Measurements from ENCODE around the gene ADGRF1. TPM values are rescaled to one million over a fixed set of nuclear protein-coding genes. Genes with fewer than 3 reads are reported as not detected.

ADGRF1 gene
- total RNA-seq, 1 donor from 2014 or later: not detected

DNA sequence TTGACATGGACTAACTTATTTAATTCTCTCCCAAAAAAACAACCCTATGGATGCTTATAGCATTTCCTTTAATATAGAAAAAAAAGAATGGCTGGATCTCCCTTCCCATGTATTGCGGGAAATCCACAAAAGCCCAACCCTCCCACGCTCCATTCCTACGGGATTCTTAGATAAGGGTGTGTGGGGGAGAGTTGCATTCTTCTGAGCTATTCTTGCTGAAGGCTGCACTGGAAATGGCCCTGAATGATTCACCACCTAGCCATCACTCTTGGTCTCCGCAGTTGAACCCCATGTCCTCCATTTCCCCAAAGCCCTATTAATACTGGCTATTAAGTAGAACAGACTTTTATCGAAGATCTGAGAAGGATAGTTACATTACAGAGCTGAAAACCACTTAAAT lies 78.5 kb downstream of the ADGRF1 start:
- Histone ChIP-seq H3K36me3 (no peaks in the 10 kb centered on the region), H3K4me3 (no peak overlapping the region), H3K9me3 (no peaks in the 10 kb centered on the region), H3K27ac (no peak overlapping the region), H3K4me1 (peaks cover 0 to 6% of the 10 kb centered on the region in 2 donors), H3K27me3 (no peaks in the 10 kb centered on the region)
- DNase-seq (ENCODE audit: low spot score in 2 of 2): no peak
- intact Hi-C loops (cut with DNase I): no loop called here
- TF ChIP-seq, protein P1, sequence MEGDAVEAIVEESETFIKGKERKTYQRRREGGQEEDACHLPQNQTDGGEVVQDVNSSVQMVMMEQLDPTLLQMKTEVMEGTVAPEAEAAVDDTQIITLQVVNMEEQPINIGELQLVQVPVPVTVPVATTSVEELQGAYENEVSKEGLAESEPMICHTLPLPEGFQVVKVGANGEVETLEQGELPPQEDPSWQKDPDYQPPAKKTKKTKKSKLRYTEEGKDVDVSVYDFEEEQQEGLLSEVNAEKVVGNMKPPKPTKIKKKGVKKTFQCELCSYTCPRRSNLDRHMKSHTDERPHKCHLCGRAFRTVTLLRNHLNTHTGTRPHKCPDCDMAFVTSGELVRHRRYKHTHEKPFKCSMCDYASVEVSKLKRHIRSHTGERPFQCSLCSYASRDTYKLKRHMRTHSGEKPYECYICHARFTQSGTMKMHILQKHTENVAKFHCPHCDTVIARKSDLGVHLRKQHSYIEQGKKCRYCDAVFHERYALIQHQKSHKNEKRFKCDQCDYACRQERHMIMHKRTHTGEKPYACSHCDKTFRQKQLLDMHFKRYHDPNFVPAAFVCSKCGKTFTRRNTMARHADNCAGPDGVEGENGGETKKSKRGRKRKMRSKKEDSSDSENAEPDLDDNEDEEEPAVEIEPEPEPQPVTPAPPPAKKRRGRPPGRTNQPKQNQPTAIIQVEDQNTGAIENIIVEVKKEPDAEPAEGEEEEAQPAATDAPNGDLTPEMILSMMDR (IDR thresholded peaks at IDR 0.05): no peak

DNA sequence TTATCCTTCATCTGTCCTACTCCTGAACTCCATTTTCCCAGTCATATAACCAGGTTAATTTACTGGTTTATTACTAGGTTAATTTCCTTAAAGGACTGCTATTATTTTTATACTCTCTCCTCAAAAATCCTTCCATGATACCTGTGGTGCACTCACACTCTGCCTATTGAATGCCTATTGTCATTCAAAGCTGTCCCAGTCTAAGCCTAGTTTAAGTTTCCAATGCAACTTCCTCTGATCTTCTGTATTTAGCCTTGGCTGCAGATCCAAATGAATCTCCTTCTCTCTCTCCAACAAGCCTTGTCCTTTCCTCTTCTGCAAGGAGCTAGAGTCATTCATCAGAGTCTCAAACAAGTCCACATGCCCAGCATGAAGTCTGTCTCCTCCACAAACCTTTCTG lies 79.1 kb downstream of the ADGRF1 start:
- no peak overlapping the region for H3K27ac ChIP-seq
- H3K9me3 ChIP-seq: no peaks in the 10 kb centered on the region
- intact Hi-C loops (cut with DNase I): no loop called here
- TF ChIP-seq, protein P1 (IDR thresholded peaks at IDR 0.05): no peak
- no peaks in the 10 kb centered on the region for H3K27me3 ChIP-seq
- no peak overlapping the region for H3K4me3 ChIP-seq
- H3K36me3 ChIP-seq: no peaks in the 10 kb centered on the region
- H3K4me1 ChIP-seq: peaks cover 0 to 6% of the 10 kb centered on the region in 2 donors
- DNase-seq (ENCODE audit: low spot score in 2 of 2): no peak

DNA sequence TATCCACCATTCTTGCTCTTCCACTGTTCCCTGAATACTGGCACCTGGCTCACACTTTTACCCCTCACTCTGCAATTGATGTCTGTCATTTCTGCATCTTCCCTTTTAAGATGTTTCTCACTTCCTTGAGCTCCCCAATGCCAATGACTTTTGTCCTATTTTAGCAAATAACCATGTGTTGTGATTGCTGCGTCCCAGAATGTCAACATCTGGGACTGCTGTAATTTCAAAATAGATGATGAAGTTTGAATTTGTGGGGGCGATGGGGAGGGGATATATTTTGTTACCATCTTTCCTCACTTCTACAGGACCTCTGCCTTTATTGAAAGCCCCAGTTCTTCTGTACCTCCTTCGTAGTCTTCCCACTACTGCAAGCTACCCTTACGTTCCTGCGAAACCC lies 80.4 kb downstream of the ADGRF1 start:
- TF ChIP-seq, protein P1 (IDR thresholded peaks at IDR 0.05): no peak
- peaks cover 0 to 6% of the 10 kb centered on the region in 2 donors for H3K4me1 ChIP-seq
- no peak for DNase-seq (ENCODE audit: low spot score in 2 of 2)
- no peak overlapping the region for H3K4me3 ChIP-seq
- no peaks in the 10 kb centered on the region for H3K9me3 ChIP-seq
- intact Hi-C loops (cut with DNase I): no loop called here
- H3K27me3 ChIP-seq: no peaks in the 10 kb centered on the region
- H3K27ac ChIP-seq: no peak overlapping the region
- no peaks in the 10 kb centered on the region for H3K36me3 ChIP-seq

DNA sequence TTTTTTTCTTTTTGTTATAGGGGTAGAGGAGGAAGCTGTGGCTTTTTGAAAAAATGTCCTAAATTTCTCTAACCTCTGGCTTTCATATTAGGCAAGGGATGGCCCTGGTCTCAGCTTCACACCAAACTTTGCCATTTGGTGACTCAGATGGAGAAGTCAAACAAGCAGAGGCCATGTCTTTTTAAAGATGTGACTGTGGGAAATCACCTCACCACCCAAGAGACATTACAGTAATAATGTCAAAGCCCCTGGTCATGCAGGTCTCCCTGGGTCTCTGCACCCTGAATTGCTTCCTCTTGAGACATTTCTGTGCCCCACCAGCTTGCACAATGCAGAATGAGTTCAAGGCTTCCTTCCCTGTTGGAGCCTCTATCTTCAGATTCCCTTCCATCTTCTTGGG lies 80.9 kb downstream of the ADGRF1 start:
- intact Hi-C loops (cut with DNase I): no loop called here
- DNase-seq (ENCODE audit: low spot score in 2 of 2): no peak
- TF ChIP-seq, protein P1 (IDR thresholded peaks at IDR 0.05): no peak

DNA sequence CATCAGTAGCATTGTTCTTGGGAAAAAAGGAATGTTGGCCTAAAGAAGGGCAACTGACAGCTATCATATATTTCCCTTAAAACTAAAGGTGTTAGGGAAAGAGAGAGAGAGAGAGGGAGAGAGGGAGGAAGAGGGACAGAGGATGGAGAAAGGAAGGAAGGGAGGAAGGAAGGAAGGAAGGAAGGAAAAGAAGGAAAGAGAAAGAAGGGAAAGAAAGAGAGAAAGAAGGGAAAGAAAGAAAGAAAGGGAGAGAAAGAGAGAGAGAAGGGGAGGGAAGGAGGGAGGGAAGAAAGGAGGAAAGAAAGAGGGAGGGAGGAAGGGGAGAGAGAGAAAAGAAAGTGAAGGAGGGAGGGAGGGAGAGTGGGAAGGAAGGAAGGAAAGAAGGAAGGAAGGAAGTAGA lies 82.7 kb downstream of the ADGRF1 start:
- H3K4me3 ChIP-seq: no peak overlapping the region
- no peaks in the 10 kb centered on the region for H3K4me1 ChIP-seq
- no peaks in the 10 kb centered on the region for H3K36me3 ChIP-seq
- intact Hi-C loops (cut with DNase I): no loop called here
- TF ChIP-seq, protein P1 (IDR thresholded peaks at IDR 0.05): no peak
- H3K27me3 ChIP-seq: no peaks in the 10 kb centered on the region
- no peaks in the 10 kb centered on the region for H3K9me3 ChIP-seq
- H3K27ac ChIP-seq: no peak overlapping the region
- DNase-seq (ENCODE audit: low spot score in 2 of 2): no peak

More for the DNA sequence above, 80.9 kb downstream of the ADGRF1 start:
- Histone ChIP-seq H3K4me1 (peaks cover 0 to 6% of the 10 kb centered on the region in 2 donors), H3K27ac (no peak overlapping the region), H3K27me3 (no peaks in the 10 kb centered on the region), H3K9me3 (no peaks in the 10 kb centered on the region), H3K36me3 (no peaks in the 10 kb centered on the region), H3K4me3 (no peak overlapping the region)

DNA sequence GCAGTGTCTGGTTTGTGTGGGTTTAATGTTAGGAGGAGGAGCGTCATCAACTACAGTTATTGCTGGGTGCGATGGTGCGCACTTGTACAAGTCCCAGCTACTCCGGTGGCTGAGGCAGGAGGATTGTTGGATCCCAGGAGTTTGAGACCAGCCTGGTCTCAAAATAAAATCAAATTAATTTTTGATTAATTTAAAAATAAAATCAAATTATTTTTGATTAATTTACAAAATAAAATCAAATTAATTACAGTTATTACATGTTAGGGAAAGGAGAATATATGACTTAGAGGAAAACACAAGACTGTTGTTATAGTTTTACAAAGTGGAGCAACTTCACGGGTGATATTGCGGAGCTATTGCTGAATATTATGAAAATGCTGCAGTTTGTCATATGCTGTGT lies 85.7 kb downstream of the ADGRF1 start:
- H3K36me3 ChIP-seq: no peaks in the 10 kb centered on the region
- intact Hi-C loops (cut with DNase I): no loop called here
- H3K27me3 ChIP-seq: no peaks in the 10 kb centered on the region
- H3K27ac ChIP-seq: no peak overlapping the region
- H3K4me1 ChIP-seq: no peaks in the 10 kb centered on the region
- TF ChIP-seq, protein P1 (IDR thresholded peaks at IDR 0.05): no peak
- H3K9me3 ChIP-seq: no peaks in the 10 kb centered on the region
- H3K4me3 ChIP-seq: no peak overlapping the region
- no peak for DNase-seq (ENCODE audit: low spot score in 2 of 2)

All from ascending aorta (tissue), 2 donors.